Neural crest cell (in vitro differentiated cells): Measurements from ENCODE around the gene PRKCA. TPM values are rescaled to one million over a fixed set of nuclear protein-coding genes. Genes with fewer than 3 reads are reported as not detected.
"Not testable (repeated sequence)": the region's sequence is repeated elsewhere in the genome, so short reads cannot be mapped to it uniquely, and the experiment has no call there.

Experiments
- DNase-seq: peaks from one replicate; pipeline ENCODE4 v3.0.0; 2021; ENCODE audit warnings: low read depth, mixed read lengths, low spot score
- H3K27ac Mint-ChIP-seq: one replicate; pipeline ENCODE4 v1.8.0; 2021; ENCODE audit warnings: mild to moderate bottlenecking, mixed read lengths; ENCODE audit not compliant: unreplicated experiment
- H3K27me3 Mint-ChIP-seq: 2 replicates; pipeline ENCODE4 v1.8.0; 2021; ENCODE audit warnings: low read depth, mild to moderate bottlenecking, mixed read lengths
- H3K36me3 Mint-ChIP-seq: 2 replicates; pipeline ENCODE4 v1.8.0; 2021; ENCODE audit warnings: low read depth, mild to moderate bottlenecking, mixed read lengths
- H3K4me1 Mint-ChIP-seq: 2 replicates; pipeline ENCODE4 v1.8.0; 2021; ENCODE audit warnings: mixed read lengths
- H3K4me3 Mint-ChIP-seq: one replicate; pipeline ENCODE4 v1.8.0; 2021; ENCODE audit warnings: mild to moderate bottlenecking, mixed read lengths
- H3K9me3 Mint-ChIP-seq: 2 replicates; pipeline ENCODE4 v1.8.0; 2021; ENCODE audit warnings: mixed read lengths
- CTCF ChIP-seq: fragments of 200-600 bp; sonication (generic); conservative IDR thresholded peaks from 2 replicates; pipeline ENCODE4 v1.5.0; 2021; ENCODE audit warnings: antibody characterized with exemption, mild to moderate bottlenecking
- total RNA-seq: library from RNA; stranded (reverse); gene quantifications from 2 replicates; pipeline ENCODE4 v1.2.1, GENCODE V29; 2021

Gene PRKCA
- total RNA-seq, 1 donor from 2014 or later, result 22.7 TPM

DNA sequence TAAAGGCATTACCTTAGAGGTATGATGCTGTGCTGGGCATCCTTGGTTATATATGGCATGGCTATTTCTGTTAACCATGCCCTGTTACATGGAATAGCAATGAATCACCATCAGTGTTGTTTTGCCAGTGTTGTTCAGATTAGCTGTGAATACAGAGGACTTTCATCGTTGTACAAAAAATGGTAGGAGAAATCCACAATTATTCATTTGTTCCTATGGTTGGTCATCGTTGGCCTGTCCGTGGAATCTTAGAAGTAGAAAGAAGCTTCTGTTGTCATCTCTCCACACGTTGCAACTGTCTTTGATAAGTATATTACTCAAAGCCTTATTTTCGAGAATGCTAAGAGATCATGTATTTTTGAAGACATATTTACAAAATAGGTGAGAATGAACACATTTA is 418.2 kb downstream of the PRKCA start:
- no peak for DNase-seq
- no peak for TF ChIP-seq CTCF
- Mint-ChIP-seq H3K4me1 (peaks cover 59% of the 10 kb centered on the region), H3K27me3 (no peaks in the 10 kb centered on the region), H3K4me3 (no peak overlapping the region), H3K36me3 (no peaks in the 10 kb centered on the region), H3K27ac (no peak overlapping the region), H3K9me3 (no peaks in the 10 kb centered on the region)

GRCh38 chr17:66722341-66722740 is 419.9 kb downstream of the PRKCA start:
- no peak overlapping the region for H3K27ac Mint-ChIP-seq
- H3K4me3 Mint-ChIP-seq, result no peak overlapping the region
- no peaks in the 10 kb centered on the region for H3K36me3 Mint-ChIP-seq
- no peaks in the 10 kb centered on the region for H3K27me3 Mint-ChIP-seq
- TF ChIP-seq CTCF, result no peak
- H3K9me3 Mint-ChIP-seq, result no peaks in the 10 kb centered on the region
- peaks cover 42% of the 10 kb centered on the region for H3K4me1 Mint-ChIP-seq
- no peak for DNase-seq

- H3K27me3 Mint-ChIP-seq, result no peaks in the 10 kb centered on the region
- no peak for TF ChIP-seq CTCF
These were observed 422.3 kb downstream of the PRKCA start for GRCh38 chr17:66724581-66725341.

DNA sequence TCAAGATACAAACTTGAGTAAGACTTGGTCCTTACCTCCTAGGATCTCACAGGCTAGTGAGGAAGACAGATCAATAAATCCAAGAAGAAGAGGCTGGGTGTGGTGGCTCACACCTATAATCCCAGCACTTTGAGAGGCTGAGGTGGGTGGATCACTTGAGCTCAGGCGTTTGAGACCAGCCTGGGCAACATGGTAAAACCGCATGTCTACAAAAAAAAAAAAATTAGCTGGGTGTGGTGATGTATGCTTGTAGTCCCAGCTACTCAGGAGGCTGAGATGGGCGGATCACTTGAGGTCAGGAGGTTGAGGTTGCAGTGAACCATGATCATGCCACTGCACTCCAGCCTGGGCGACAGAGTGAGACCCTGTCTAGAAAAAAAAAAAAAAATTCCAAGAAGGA is 423.0 kb downstream of the PRKCA start:
- not testable (repeated sequence) for H3K9me3 Mint-ChIP-seq, DNase-seq, H3K36me3 Mint-ChIP-seq, H3K4me3 Mint-ChIP-seq, H3K27me3 Mint-ChIP-seq, H3K27ac Mint-ChIP-seq
- peaks cover 28% of the 10 kb centered on the region for H3K4me1 Mint-ChIP-seq

More at GRCh38 chr17:66724581-66725341, 422.3 kb downstream of the PRKCA start:
- Mint-ChIP-seq H3K36me3 (no peaks in the 10 kb centered on the region), H3K9me3 (no peaks in the 10 kb centered on the region), H3K4me1 (peaks cover 35% of the 10 kb centered on the region), H3K4me3 (no peak overlapping the region), H3K27ac (no peak overlapping the region)
- DNase-seq, result no peak

DNA sequence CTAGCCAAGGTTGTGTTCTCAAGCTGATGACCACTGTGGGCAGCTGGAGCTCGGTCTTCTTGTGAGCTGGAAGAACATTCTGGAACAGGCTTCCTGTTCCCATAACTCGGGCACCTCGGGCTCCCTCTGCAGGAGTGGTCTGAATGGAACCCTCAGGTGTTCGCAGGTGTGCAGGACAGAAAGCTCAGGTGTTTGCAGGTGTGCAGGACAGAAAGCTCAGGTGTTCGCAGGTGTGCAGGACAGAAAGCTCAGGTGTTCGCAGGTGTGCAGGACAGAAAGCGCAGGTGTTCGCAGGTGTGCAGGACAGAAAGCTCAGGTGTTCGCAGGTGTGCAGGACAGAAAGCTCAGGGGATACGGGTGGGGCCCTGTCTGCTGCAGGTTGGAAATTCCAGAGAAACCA is 423.5 kb downstream of the PRKCA start:
- no peaks in the 10 kb centered on the region for H3K36me3 Mint-ChIP-seq
- H3K4me1 Mint-ChIP-seq, result peaks cover 24% of the 10 kb centered on the region
- DNase-seq, result no peak
- no peaks in the 10 kb centered on the region for H3K27me3 Mint-ChIP-seq
- no peaks in the 10 kb centered on the region for H3K9me3 Mint-ChIP-seq
- TF ChIP-seq CTCF, result no peak
- H3K4me3 Mint-ChIP-seq, result no peak overlapping the region
- no peak overlapping the region for H3K27ac Mint-ChIP-seq

DNA sequence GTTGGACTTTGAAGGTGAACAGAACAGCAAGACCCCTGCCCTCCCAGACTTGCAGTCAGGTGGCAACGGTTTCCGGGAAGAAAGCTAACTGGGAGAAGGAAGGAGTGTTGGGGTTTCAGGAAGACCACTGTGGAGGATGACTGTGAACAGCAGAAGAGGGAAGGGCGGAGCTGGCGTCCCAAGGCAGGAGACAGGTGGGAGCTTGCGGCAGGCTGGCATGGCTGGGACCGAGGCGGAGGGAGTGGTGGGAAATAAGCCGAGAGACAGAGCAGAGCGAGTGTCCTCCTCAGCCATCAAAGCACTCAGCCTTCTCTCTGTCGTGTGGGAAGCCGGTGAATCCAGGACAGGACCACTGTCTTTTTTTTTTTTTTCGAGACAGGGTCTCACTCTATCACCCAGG is 424.0 kb downstream of the PRKCA start:
- Mint-ChIP-seq H3K27me3 (no peaks in the 10 kb centered on the region), H3K9me3 (no peaks in the 10 kb centered on the region), H3K27ac (no peak overlapping the region), H3K4me1 (peaks cover 24% of the 10 kb centered on the region), H3K36me3 (no peaks in the 10 kb centered on the region), H3K4me3 (no peak overlapping the region)
- DNase-seq, result no peak
- TF ChIP-seq CTCF, result no peak
